OCI-LY1 (cell line): Measurements from ENCODE around the gene CRMP1.

Experiments used
- H2AFZ ChIP-seq: fragments of 200-600 bp; sonication (generic), shearing (Covaris generic); 2 replicates; pipeline ENCODE4 v1.6.0; 2014; ENCODE audit warnings: antibody characterized with exemption, mild to moderate bottlenecking, low read length
- H3F3A ChIP-seq: fragments of 200-600 bp; sonication (generic), shearing (Covaris generic); 2 replicates; pipeline ENCODE4 v1.6.0; 2014; ENCODE audit warnings: mild to moderate bottlenecking, antibody characterized with exemption, low read length, moderate library complexity; ENCODE audit not compliant: insufficient read depth
- H3K27ac ChIP-seq: fragments of 200-600 bp; sonication (generic); 2 replicates; pipeline ENCODE4 v1.5.1; 2014; ENCODE audit warnings: low read length, mixed run types, mild to moderate bottlenecking, low read depth; ENCODE audit not compliant: poor library complexity, severe bottlenecking
- H3K27me3 ChIP-seq: fragments of 200-600 bp; sonication (generic); 2 replicates; pipeline ENCODE4 v1.6.0; 2014; ENCODE audit warnings: antibody characterized with exemption, mild to moderate bottlenecking, low read length, moderate library complexity; ENCODE audit not compliant: insufficient read depth
- H3K36me3 ChIP-seq: fragments of 200-600 bp; sonication (generic); 2 replicates; pipeline ENCODE4 v1.6.1; 2014; ENCODE audit warnings: mild to moderate bottlenecking, antibody characterized with exemption, low read length, moderate library complexity, mixed read lengths; ENCODE audit not compliant: insufficient read depth
- H3K4me1 ChIP-seq: fragments of 200-600 bp; sonication (generic); 2 replicates; pipeline ENCODE4 v1.5.1; 2014; ENCODE audit warnings: mild to moderate bottlenecking, low read length, moderate library complexity; ENCODE audit not compliant: insufficient read depth, severe bottlenecking
- H3K4me2 ChIP-seq: fragments of 200-600 bp; sonication (generic), shearing (Covaris generic); 2 replicates; pipeline ENCODE4 v1.6.1; 2014; ENCODE audit warnings: low read length
- H3K4me3 ChIP-seq: fragments of 200-600 bp; sonication (generic); 2 replicates; pipeline ENCODE4 v1.5.1; 2014; ENCODE audit warnings: low read length, low read depth, mild to moderate bottlenecking, mixed read lengths; ENCODE audit not compliant: poor library complexity, severe bottlenecking
- H3K79me2 ChIP-seq: fragments of 200-600 bp; shearing (Covaris generic); 2 replicates; pipeline ENCODE4 v1.6.1; 2016; ENCODE audit warnings: mixed run types, low read length, mixed read lengths; ENCODE audit not compliant: insufficient read depth
- H3K9ac ChIP-seq: fragments of 200-600 bp; sonication (generic), shearing (Covaris generic); 2 replicates; pipeline ENCODE4 v1.6.1; 2014; ENCODE audit warnings: mild to moderate bottlenecking, low read length, mixed read lengths
- H3K9me2 ChIP-seq: fragments of 200-600 bp; sonication (generic), shearing (Covaris generic); 2 replicates; pipeline ENCODE4 v1.6.1; 2014; ENCODE audit warnings: low read depth, mild to moderate bottlenecking, low read length, mixed read lengths
- H3K9me3 ChIP-seq: fragments of 200-600 bp; shearing (Covaris generic); 2 replicates; pipeline ENCODE4 v1.6.1; 2014; ENCODE audit warnings: low read length, mixed read lengths
- H4K20me1 ChIP-seq: fragments of 200-600 bp; sonication (generic), shearing (Covaris generic); 2 replicates; pipeline ENCODE4 v1.6.0; 2016; ENCODE audit warnings: mild to moderate bottlenecking, low read length; ENCODE audit not compliant: insufficient read depth
- CTCF ChIP-seq: fragments of 200-600 bp; sonication (generic), shearing (Covaris generic); IDR thresholded peaks from 2 replicates; pipeline ENCODE4 v1.5.1; 2017; ENCODE audit warnings: mild to moderate bottlenecking, antibody characterized with exemption, low read length, moderate library complexity, mixed read lengths
- EZH2 ChIP-seq: fragments of 200-600 bp; sonication (generic), shearing (Covaris generic); IDR thresholded peaks from 2 replicates; pipeline ENCODE4 v1.8.0; 2017; ENCODE audit warnings: borderline replicate concordance, mixed run types, mild to moderate bottlenecking, antibody characterized with exemption, low read length, moderate library complexity, mixed read lengths

CRMP1 gene

DNA sequence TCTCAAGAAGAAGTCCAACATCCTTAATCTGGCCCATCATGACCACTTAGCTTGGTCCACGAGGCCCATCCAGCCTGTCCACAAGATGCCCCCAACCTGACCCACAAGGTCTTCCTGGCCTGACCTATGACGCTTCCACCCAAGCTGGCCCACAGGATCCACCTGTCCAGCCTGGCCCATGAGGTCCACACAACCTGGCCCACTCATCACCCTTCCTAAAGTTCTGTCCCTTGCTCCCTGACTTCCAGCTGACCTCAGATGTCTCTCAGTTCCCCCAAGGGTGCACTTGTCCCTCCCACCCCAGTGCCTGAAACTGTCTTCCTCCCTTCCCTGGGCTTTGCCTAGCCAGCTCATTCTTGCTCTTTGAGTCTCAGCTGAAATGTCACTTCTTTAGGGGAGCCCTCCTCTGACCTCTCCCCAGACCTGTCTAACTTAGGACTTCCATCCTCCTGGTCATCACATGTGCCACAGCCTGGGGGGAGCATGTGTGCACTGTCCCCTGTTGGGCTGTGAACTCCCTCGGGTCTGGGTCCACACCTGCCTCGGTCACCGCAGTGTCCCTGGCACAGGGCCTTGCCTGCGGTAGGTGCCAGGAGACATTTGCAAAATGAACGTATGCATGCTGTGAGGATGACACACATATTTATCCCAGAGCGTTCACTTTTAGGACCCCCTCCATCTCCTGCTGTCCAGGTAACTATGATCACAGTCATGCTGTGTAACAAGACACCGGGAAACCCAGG lies 120.2 kb downstream of the CRMP1 start:
- no peaks in the 10 kb centered on the region for H4K20me1 ChIP-seq
- H3K4me1 ChIP-seq = no peaks in the 10 kb centered on the region
- no peaks in the 10 kb centered on the region for H3F3A ChIP-seq
- TF ChIP-seq CTCF = no peak
- no peak for TF ChIP-seq EZH2
- H3K79me2 ChIP-seq = no peaks in the 10 kb centered on the region
- no peak overlapping the region for H3K4me3 ChIP-seq
- H3K4me2 ChIP-seq = no peak overlapping the region
- no peaks in the 10 kb centered on the region for H3K27me3 ChIP-seq
- H3K9ac ChIP-seq = no peak overlapping the region
- no peak overlapping the region for H3K27ac ChIP-seq
- no peak overlapping the region for H2AFZ ChIP-seq
- H3K9me3 ChIP-seq = no peaks in the 10 kb centered on the region
- no peaks in the 10 kb centered on the region for H3K9me2 ChIP-seq
- peaks cover 12% of the 10 kb centered on the region; the same call in 1 of the 2 replicates for H3K36me3 ChIP-seq
